ENCODE data around the gene LUZP1.
A peak's percentile ranks its signal among the peaks of the same experiment; 100 is the strongest.

Gene LUZP1

GRCh38 chr1:23177438-23178380, 9.1 kb upstream of the LUZP1 start (continued):
- peak; percentile 79 for TF ChIP-seq PATZ1 (tag by site-specific recombination; IDR thresholded peaks at IDR 0.05)
- peak; percentile 55; the same call in 1 of the 2 replicates for TF ChIP-seq MEIS1 (CRISPR knock-in tag; IDR thresholded peaks at IDR 0.05; ENCODE audit: borderline replicate concordance)
- TF ChIP-seq YY1 (tag by site-specific recombination; IDR thresholded peaks at IDR 0.05) = peak; percentile 59; the same call in 1 of the 2 replicates
- no peak for TF ChIP-seq INSM2 (tag by site-specific recombination; IDR thresholded peaks at IDR 0.05)
- no peak; the same call in 1 of the 2 replicates for TF ChIP-seq KLF7 (tag by site-specific recombination; IDR thresholded peaks at IDR 0.05; ENCODE audit: borderline replicate concordance)
- TF ChIP-seq ZNF768 (tag by site-specific recombination; IDR thresholded peaks at IDR 0.05) = no peak
- peak; percentile 67 for TF ChIP-seq PRDM10 (tag by site-specific recombination; IDR thresholded peaks at IDR 0.05)
- peak; percentile 49; the same call in 1 of the 2 replicates for TF ChIP-seq ZXDB (tag by site-specific recombination; IDR thresholded peaks at IDR 0.05)
- TF ChIP-seq ZFHX2 (tag by site-specific recombination; conservative IDR thresholded peaks at IDR 0.05) = peak; percentile 58
- peak; percentile 98 for TF ChIP-seq ZBTB20 (tag by site-specific recombination; IDR thresholded peaks at IDR 0.05)
- TF ChIP-seq ZNF48 (tag by site-specific recombination; IDR thresholded peaks at IDR 0.05) = no peak
- TF ChIP-seq ZBTB44 (tag by site-specific recombination; IDR thresholded peaks at IDR 0.05) = no peak
- 0 out of 2 replicates have a peak, but pooled peaks have one; percentile 32 for TF ChIP-seq GLIS2 (tag by site-specific recombination; IDR thresholded peaks at IDR 0.05)
- no peak for TF ChIP-seq ZNF645 (tag by site-specific recombination; IDR thresholded peaks at IDR 0.05)
- TF ChIP-seq ZNF2 (tag by site-specific recombination; IDR thresholded peaks at IDR 0.05) = no peak
- peak; percentile 92; the same call in 1 of the 2 replicates for TF ChIP-seq ZNF660 (tag by site-specific recombination; IDR thresholded peaks at IDR 0.05)
- TF ChIP-seq ZBTB8A (tag by site-specific recombination; IDR thresholded peaks at IDR 0.05) = peak; percentile 50
- TF ChIP-seq ZNF311 (tag by site-specific recombination; IDR thresholded peaks at IDR 0.05; ENCODE audit: borderline replicate concordance) = no peak
- TF ChIP-seq ZNF335 (tag by site-specific recombination; conservative IDR thresholded peaks at IDR 0.05) = peak; percentile 76
- TF ChIP-seq ZNF24 (tag by site-specific recombination; IDR thresholded peaks at IDR 0.05) = 0 out of 2 replicates have a peak, but pooled peaks have one; percentile 33
- 0 out of 2 replicates have a peak, but pooled peaks have one; percentile 52 for TF ChIP-seq ZBTB17 (tag by site-specific recombination; IDR thresholded peaks at IDR 0.05)
- no peak for TF ChIP-seq ZNF623 (tag by site-specific recombination; IDR thresholded peaks at IDR 0.05)
- peak; percentile 28; the same call in 1 of the 2 replicates for TF ChIP-seq ZNF10 (tag by site-specific recombination; IDR thresholded peaks at IDR 0.05)
- peak; percentile 56 for TF ChIP-seq ZBTB11 (tag by site-specific recombination; conservative IDR thresholded peaks at IDR 0.05; ENCODE audit: low read depth)
- no peak for TF ChIP-seq ZNF510 (tag by site-specific recombination; IDR thresholded peaks at IDR 0.05; ENCODE audit: insufficient replicate concordance)
